Trophoblast cell (in vitro differentiated cells and primary cell): Measurements from ENCODE around the gene ACTL6A.

Experiments used
- DNase-seq, 2 donors: peaks; one replicate each; pipeline ENCODE4 v3.0.0-alpha.2; 2016
- H2AFZ ChIP-seq: 2 replicates; pipeline ENCODE4 v1.6.1; 2013; ENCODE audit warnings: low read length, moderate library complexity, mild to moderate bottlenecking; ENCODE audit not compliant: insufficient read depth, poor library complexity
- H2AK5ac ChIP-seq: 2 replicates; pipeline ENCODE4 v1.6.1; 2013; ENCODE audit warnings: mild to moderate bottlenecking, low read length
- H2BK120ac ChIP-seq: 2 replicates; pipeline ENCODE4 v1.6.1; 2013; ENCODE audit warnings: low read length, mild to moderate bottlenecking, moderate library complexity; ENCODE audit not compliant: insufficient read depth, poor library complexity
- H2BK12ac ChIP-seq: 2 replicates; pipeline ENCODE4 v1.6.1; 2013; ENCODE audit warnings: mild to moderate bottlenecking, low read length, moderate library complexity
- H2BK5ac ChIP-seq: 2 replicates; pipeline ENCODE4 v1.6.1; 2013; ENCODE audit warnings: low read length, low read depth, moderate library complexity, mild to moderate bottlenecking; ENCODE audit not compliant: poor library complexity
- H3K14ac ChIP-seq: 2 replicates; pipeline ENCODE4 v1.6.1; 2013; ENCODE audit warnings: mild to moderate bottlenecking, low read length
- H3K18ac ChIP-seq: 2 replicates; pipeline ENCODE4 v1.6.1; 2013; ENCODE audit warnings: mild to moderate bottlenecking, low read length
- H3K23ac ChIP-seq: 2 replicates; pipeline ENCODE4 v1.6.1; 2013; ENCODE audit warnings: low read length
- H3K27ac ChIP-seq: 2 replicates; pipeline ENCODE4 v1.5.1; 2013; ENCODE audit warnings: low read depth, mild to moderate bottlenecking, inconsistent platforms, low read length, moderate library complexity
- H3K27me3 ChIP-seq: 2 replicates; pipeline ENCODE4 v1.6.1; 2013; ENCODE audit warnings: inconsistent platforms, mild to moderate bottlenecking, low read length, moderate library complexity; ENCODE audit not compliant: insufficient read depth
- H3K36me3 ChIP-seq, 2 experiments: 1 replicate in 1 of 2; 2 replicates in 1 of 2; pipeline ENCODE4 v1.6.1; 2013; ENCODE audit warnings: low read length in 2 of 2, mild to moderate bottlenecking in 2 of 2, moderate library complexity in 1 of 2; ENCODE audit not compliant: insufficient read depth in 2 of 2, control insufficient read depth in 1 of 2
- H3K4ac ChIP-seq: 2 replicates; pipeline ENCODE4 v1.6.1; 2013; ENCODE audit warnings: low read depth, mild to moderate bottlenecking, low read length, moderate library complexity
- H3K4me1 ChIP-seq, 2 experiments: 1 replicate in 1 of 2; 2 replicates in 1 of 2; pipeline ENCODE4 v1.6.1; 2013; ENCODE audit warnings: low read length in 2 of 2, mild to moderate bottlenecking in 2 of 2, moderate library complexity in 1 of 2; ENCODE audit not compliant: insufficient read depth in 2 of 2, control insufficient read depth in 1 of 2
- H3K4me2 ChIP-seq: 2 replicates; pipeline ENCODE4 v1.6.1; 2013; ENCODE audit warnings: inconsistent platforms, mild to moderate bottlenecking, low read length, moderate library complexity
- H3K4me3 ChIP-seq: 2 replicates; pipeline ENCODE4 v1.5.1; 2013; ENCODE audit warnings: mild to moderate bottlenecking, low read depth, low read length, inconsistent platforms
- H3K79me1 ChIP-seq: one replicate; pipeline ENCODE4 v1.6.1; 2013; ENCODE audit warnings: low read length
- H3K79me2 ChIP-seq: 2 replicates; pipeline ENCODE4 v1.6.1; 2013; ENCODE audit warnings: low read length, mild to moderate bottlenecking; ENCODE audit not compliant: control insufficient read depth, insufficient read depth, poor library complexity
- H3K9ac ChIP-seq: 2 replicates; pipeline ENCODE4 v1.6.1; 2013; ENCODE audit warnings: mild to moderate bottlenecking, low read length
- H3K9me3 ChIP-seq: 2 replicates; pipeline ENCODE4 v1.6.1; 2013; ENCODE audit warnings: low read depth, mild to moderate bottlenecking, control low read depth, inconsistent platforms, low read length; ENCODE audit not compliant: insufficient read depth
- H4K12ac ChIP-seq: 2 replicates; pipeline ENCODE4 v1.6.1; 2013; ENCODE audit warnings: low read depth, mild to moderate bottlenecking, low read length, moderate library complexity
- H4K8ac ChIP-seq: 2 replicates; pipeline ENCODE4 v1.6.1; 2013; ENCODE audit warnings: low read depth, mild to moderate bottlenecking, low read length, moderate library complexity
- H4K91ac ChIP-seq: one replicate; pipeline ENCODE4 v1.6.1; 2013; ENCODE audit warnings: low read depth, mild to moderate bottlenecking, low read length, moderate library complexity
- WGBS: extraction: QIAGEN DNeasy Blood & Tissue Kit; methylation state at CpG from one replicate; pipeline ENCODE4 v1.1.7; 2013; ENCODE audit warnings: missing lambda C conversion rate; ENCODE audit not compliant: insufficient read length, insufficient coverage; ENCODE audit errors: extremely low coverage; 5-methylcytosine and 5-hydroxymethylcytosine counted together

Gene ACTL6A

DNA sequence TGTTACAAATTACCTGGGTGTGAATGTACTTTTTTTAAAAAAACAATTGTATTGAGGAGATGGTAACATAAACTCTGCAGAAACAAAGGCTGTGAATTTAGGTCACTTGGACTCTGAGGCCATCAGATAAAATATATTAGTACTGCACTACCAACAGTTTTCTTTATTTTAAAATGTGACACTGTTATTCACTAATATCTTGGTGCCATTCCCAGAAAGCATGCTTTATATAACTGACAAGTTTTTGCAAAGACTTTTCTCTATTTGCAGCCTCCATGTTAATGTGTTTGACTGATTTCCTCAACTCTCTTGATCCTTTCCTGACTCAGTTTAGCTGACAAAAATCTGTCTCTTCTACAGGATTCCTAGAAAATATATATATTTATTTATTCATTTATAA lies 26.5 kb upstream of the ACTL6A start:
- Histone ChIP-seq H2BK12ac (no peak overlapping the region), H3K27me3 (no peaks in the 10 kb centered on the region), H3K14ac (no peak overlapping the region), H2BK120ac (no peak overlapping the region), H2BK5ac (no peak overlapping the region), H3K4me3 (no peak overlapping the region), H4K91ac (no peak overlapping the region), H2AK5ac (no peak overlapping the region), H3K9ac (no peak overlapping the region), H3K27ac (no peak overlapping the region), H3K36me3 (no peaks in the 10 kb centered on the region), H3K79me1 (no peaks in the 10 kb centered on the region), H3K4ac (no peak overlapping the region), H3K18ac (no peak overlapping the region), H3K4me1 (no peaks in the 10 kb centered on the region), H2AFZ (no peak overlapping the region), H3K79me2 (no peaks in the 10 kb centered on the region), H4K8ac (no peak overlapping the region), H3K9me3 (no peaks in the 10 kb centered on the region), H3K23ac (no peak overlapping the region), H3K4me2 (no peak overlapping the region), H4K12ac (no peak overlapping the region)
- no peak for DNase-seq

DNA sequence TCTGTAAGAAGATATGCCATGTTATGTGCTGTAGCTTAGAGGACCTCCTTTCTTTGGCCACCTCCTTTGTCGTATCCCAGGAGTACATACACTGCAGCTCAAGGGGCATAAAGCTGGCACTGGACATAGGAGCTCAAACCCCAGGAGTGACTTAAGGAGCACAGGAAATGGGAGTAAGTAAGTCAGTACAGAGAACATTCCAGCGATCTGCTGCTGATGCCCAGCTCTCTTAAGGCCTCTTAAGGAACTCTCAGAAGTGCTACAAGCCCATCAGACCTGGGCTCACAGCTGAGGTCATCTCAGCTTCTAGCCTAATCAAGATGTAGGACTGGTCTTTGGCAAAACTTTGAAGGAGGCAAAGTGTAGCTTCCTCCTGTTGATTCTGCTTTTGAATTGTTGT lies 21.6 kb upstream of the ACTL6A start:
- Histone ChIP-seq H3K9me3 (no peaks in the 10 kb centered on the region), H4K12ac (no peak overlapping the region), H3K27ac (no peak overlapping the region), H3K27me3 (no peaks in the 10 kb centered on the region), H3K4me1 (no peaks in the 10 kb centered on the region), H4K91ac (no peak overlapping the region), H4K8ac (no peak overlapping the region), H3K4ac (no peak overlapping the region), H2AFZ (no peak overlapping the region), H3K36me3 (no peaks in the 10 kb centered on the region), H2BK5ac (no peak overlapping the region), H3K14ac (no peak overlapping the region), H2AK5ac (no peak overlapping the region), H3K18ac (no peak overlapping the region), H3K4me3 (no peak overlapping the region), H3K79me1 (peaks cover under 1% of the 10 kb centered on the region), H3K23ac (no peak overlapping the region), H3K9ac (no peak overlapping the region), H3K4me2 (no peak overlapping the region), H3K79me2 (no peaks in the 10 kb centered on the region), H2BK120ac (no peak overlapping the region), H2BK12ac (no peak overlapping the region)
- no peak for DNase-seq
- WGBS, result no CpG with 5 or more reads among the region's 2 CpGs

DNA sequence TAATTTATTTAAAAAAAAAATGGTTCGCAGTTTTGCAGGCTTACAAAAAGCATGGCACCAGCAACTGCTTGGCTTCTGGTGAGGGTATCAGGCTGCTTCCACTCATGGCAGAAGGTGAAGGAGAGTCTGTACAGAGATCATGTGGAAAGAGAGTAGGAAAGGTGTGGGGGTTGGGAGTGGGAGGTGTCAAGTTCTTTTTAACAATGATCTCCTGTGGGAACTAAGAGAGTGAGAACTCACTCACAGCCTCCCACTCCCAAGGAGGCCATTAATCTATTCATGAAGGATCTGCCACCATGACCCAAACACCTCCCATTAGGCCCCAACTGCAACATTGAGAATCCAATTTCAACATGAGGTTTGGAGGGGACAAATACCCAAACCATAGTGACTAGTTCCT lies 21.1 kb upstream of the ACTL6A start:
- Histone ChIP-seq H2AK5ac (no peak overlapping the region), H2BK12ac (no peak overlapping the region), H3K79me2 (no peaks in the 10 kb centered on the region), H3K27me3 (no peaks in the 10 kb centered on the region), H3K79me1 (peaks cover 2% of the 10 kb centered on the region), H4K91ac (no peak overlapping the region), H3K4me2 (no peak overlapping the region), H3K4ac (no peak overlapping the region), H3K18ac (no peak overlapping the region), H4K8ac (no peak overlapping the region), H2AFZ (no peak overlapping the region), H3K9ac (no peak overlapping the region), H4K12ac (no peak overlapping the region), H3K14ac (no peak overlapping the region), H3K4me1 (peaks cover 2 to 4% of the 10 kb centered on the region in 2 experiments), H2BK120ac (no peak overlapping the region), H2BK5ac (no peak overlapping the region), H3K4me3 (no peak overlapping the region), H3K9me3 (no peaks in the 10 kb centered on the region), H3K27ac (no peak overlapping the region), H3K36me3 (no peaks in the 10 kb centered on the region), H3K23ac (no peak overlapping the region)
- no CpG with 5 or more reads among the region's 1 CpG for WGBS
- DNase-seq, result no peak

DNA sequence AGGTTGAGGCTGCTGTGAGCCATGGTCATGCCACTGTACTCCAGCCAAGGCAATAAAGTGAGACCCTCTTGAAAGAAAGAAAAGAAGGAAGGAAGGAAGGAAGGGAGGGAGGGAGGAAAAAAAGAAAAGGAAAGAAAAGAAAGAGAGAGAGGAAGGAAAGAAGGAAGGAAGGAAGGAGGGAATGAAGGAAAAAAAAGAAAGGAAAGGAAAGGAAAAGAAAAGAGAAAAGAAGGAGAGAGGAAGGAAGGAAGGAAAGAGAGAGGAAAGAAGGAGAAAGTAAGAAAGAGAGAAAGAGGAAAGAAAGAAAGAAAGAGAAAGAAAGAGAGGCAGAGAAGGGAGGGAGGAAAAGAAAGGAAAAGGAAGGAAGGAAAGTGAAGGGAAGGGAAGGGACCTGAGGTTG lies 20.4 kb upstream of the ACTL6A start:
- no peak for DNase-seq
- Histone ChIP-seq H4K12ac (no peak overlapping the region), H3K14ac (no peak overlapping the region), H3K79me1 (peaks cover 2% of the 10 kb centered on the region), H3K4me3 (no peak overlapping the region), H3K23ac (no peak overlapping the region), H3K9ac (no peak overlapping the region), H2AFZ (no peak overlapping the region), H3K4ac (no peak overlapping the region), H2BK120ac (no peak overlapping the region), H3K9me3 (no peaks in the 10 kb centered on the region), H3K27ac (no peak overlapping the region), H2BK5ac (no peak overlapping the region), H3K4me1 (peaks cover 8% of the 10 kb centered on the region in 2 experiments), H3K18ac (no peak overlapping the region), H3K4me2 (no peak overlapping the region), H3K27me3 (no peaks in the 10 kb centered on the region), H3K79me2 (no peaks in the 10 kb centered on the region), H4K8ac (no peak overlapping the region), H3K36me3 (no peaks in the 10 kb centered on the region), H2BK12ac (no peak overlapping the region), H2AK5ac (no peak overlapping the region), H4K91ac (no peak overlapping the region)
